Measurements from ENCODE around the gene TYK2.

The TYK2 gene

DNA sequence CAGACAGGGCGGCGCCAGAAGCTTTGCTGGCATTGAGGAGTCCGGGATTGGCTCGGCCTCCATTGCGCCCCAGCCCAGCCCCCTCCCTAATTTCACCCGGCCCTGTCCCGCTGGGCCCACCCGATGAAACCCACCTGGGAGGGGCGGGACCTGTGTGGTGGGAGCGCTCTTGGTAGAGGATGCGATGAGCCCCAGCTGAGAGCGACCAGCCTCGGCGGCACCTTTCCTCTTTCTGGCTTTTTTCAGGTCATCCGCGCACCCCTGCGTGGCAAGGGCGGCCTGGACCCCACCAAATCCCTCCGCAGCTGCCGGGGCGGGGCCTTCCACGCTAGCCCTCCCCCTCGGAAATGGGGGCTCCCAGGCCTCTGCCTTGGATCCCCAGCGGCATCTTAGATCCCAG is 70.9 kb downstream of the TYK2 start, which contains the start of gene ZGLP1:
TSS of gene ZGLP1 (minus strand) at position 393 of the 400 bp plus-strand sequence.
- DNase-seq (ENCODE audit: low read depth): no peak

DNA sequence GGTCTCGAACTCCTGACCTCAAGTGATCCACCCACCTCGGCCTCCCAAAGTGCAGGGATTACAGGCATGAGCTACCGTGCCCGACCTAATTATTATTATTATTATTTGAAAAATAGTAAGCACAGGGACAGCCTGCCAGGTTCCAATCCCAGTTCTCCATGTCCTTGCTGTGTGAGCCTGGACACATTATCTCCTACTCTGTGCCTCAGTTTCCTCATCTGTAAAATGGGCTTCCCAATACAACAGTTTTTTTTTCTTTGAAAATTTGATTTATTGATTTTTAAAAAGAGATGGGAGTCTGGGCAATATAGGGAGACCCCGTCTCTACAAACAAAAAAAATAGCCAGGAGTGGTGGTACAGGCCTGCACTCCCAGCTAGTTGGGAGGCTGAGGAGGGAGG is 74.0 kb downstream of the TYK2 start:
- DNase-seq (ENCODE audit: low read depth): no peak

DNA sequence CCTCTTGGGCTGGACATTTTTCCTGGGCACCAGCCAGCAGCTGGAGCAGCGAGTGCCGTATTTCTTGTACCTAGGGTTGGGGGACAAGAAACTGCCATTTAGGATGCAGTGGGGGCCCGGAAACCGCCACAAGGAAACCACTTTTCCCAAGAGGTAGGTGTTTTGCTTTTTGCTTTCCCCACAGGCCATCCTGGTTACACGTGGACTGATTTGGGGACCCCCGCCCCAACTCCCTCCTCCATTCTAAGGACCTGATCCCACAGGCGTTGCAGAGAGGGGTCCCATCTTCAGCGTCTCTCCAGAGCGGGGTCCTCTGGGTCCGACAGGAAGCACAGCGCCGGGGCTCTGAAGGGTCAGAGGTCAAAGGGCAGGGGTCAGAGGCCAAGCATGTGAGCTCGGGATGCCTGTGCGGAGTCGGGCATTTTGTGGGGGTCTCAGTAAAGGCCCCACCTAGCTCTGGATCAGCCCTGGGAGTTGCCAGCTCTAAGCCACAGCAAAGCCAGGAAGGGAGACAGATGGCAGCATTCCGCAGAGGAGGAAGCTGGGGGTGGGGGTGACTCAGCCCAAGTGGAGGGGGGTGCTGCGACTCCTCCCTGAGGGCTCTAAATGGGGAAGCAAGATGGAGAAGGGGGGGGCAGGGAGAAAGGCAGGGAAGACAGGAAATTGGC is 75.1 kb downstream of the TYK2 start:
- no peak for DNase-seq (ENCODE audit: low read depth)

Data from HS-5 (cell line).